ENCODE results near the gene PDZD7. TPM values are rescaled to one million over a fixed set of nuclear protein-coding genes. Genes with fewer than 3 reads are reported as not detected.

PDZD7 gene
- total and polyA plus RNA-seq, 9 of the 15 experiments (the other 6 are each of a cell fraction or from before 2014, with no cell fraction given): 0.04 to 0.24 (median 0.08) TPM; not detected in 3

GRCh38 chr10:101018600-101019439, 12.1 kb downstream of the PDZD7 start (continued):
- TF ChIP-seq ZNF518B (CRISPR knock-in tag; IDR thresholded peaks at IDR 0.05) (no peak), HDAC8 (tag; IDR thresholded peaks at IDR 0.05) (no peak), ZBTB33 (CRISPR knock-in tag; IDR thresholded peaks at IDR 0.05) (peak; percentile 90; the same call in 1 of the 2 replicates), ZFPM2 (CRISPR knock-in tag; IDR thresholded peaks at IDR 0.05) (no peak), CAMTA2 (CRISPR knock-in tag; conservative IDR thresholded peaks at IDR 0.05) (no peak), SNAPC5 (CRISPR knock-in tag; IDR thresholded peaks at IDR 0.05) (no peak), ZHX1 (conservative IDR thresholded peaks at IDR 0.05; ENCODE audit: low read length) (no peak)
